K562 (cell line): ENCODE measurements around the gene PAAF1. TPM values are rescaled to one million over a fixed set of nuclear protein-coding genes. Genes with fewer than 3 reads are reported as not detected.

Experiments used
- polyA plus RNA-seq, 8 experiments: library from polyadenylated mRNA; depleted of rRNA in 4 of 8; stranded (reverse) in 5 of 8; unstranded in 3 of 8; fragments of >200 nt; fragmentation: Nextera tagmentation in 2 of 8; fragmentation: Illumina TruSeq in 1 of 8; extraction: Ambion mirVana in 2 of 8; extraction: Trizol in 1 of 8; gene quantifications; 2 replicates each; pipeline versions ENCODE4 v1.2.1 to v1.2.3, GENCODE V29; 2011 to 2014; ENCODE audit warnings: inconsistent platforms in 1 of 8, missing spikeins in 1 of 8
- total RNA-seq, 7 experiments: library from RNA; depleted of rRNA in 6 of 7; stranded (reverse); fragments of >200 nt in 6 of 7; fragmentation: Illumina TruSeq in 2 of 7; extraction: Trizol in 2 of 7; gene quantifications; 2 replicates each; pipeline versions ENCODE4 v1.2.1 to v1.2.3, GENCODE V29; 2011 to 2021; ENCODE audit warnings: low replicate concordance in 1 of 7

PAAF1 gene
- total and polyA plus RNA-seq, 9 of the 15 experiments (the other 6 are each of a cell fraction or from before 2014, with no cell fraction given) = 13.5 to 78.6 (median 23.3) TPM

Other genes with a start within 250 kb of the PAAF1 start
- gene PLEKHB1, start 230.4 kb upstream of the PAAF1 start, total RNA-seq (2014; rRNA removed) = 0.61 TPM in 1 of 2 replicates, not detected in the other
- 0.10 and 0.25 TPM in 2 replicates for gene PLEKHB1, start 230.4 kb upstream of the PAAF1 start, total RNA-seq (2014; rRNA removed; fragmentation: Illumina TruSeq; extraction: Trizol)
- gene PLEKHB1, start 230.4 kb upstream of the PAAF1 start, total RNA-seq (2015; rRNA removed; fragmentation: Illumina TruSeq; extraction: Trizol) = 0.07 TPM in 1 of 2 replicates, not detected in the other
- gene PLEKHB1, start 230.4 kb upstream of the PAAF1 start, total RNA-seq (2021) = 0.27 and 0.62 TPM in 2 replicates
- gene PLEKHB1, start 230.4 kb upstream of the PAAF1 start, polyA plus RNA-seq (2011; rRNA removed) = 0.08 and 0.52 TPM in 2 replicates
- 0.10 and 0.12 TPM in 2 replicates for gene PLEKHB1, start 230.4 kb upstream of the PAAF1 start, polyA plus RNA-seq (2014; fragmentation: Illumina TruSeq; extraction: Trizol)
- under 1 TPM; 0.13 to 0.17 TPM for gene PLEKHB1, start 230.4 kb upstream of the PAAF1 start, polyA plus RNA-seq (2014; fragmentation: Nextera tagmentation; extraction: Ambion mirVana)
- 0.49 TPM in 1 of 2 replicates, not detected in the other for gene PLEKHB1, start 230.4 kb upstream of the PAAF1 start, polyA plus RNA-seq (2014; rRNA removed)
- gene RAB6A, start 115.9 kb upstream of the PAAF1 start, total RNA-seq (2014; rRNA removed) = 30.0 and 35.8 TPM in 2 replicates
- gene RAB6A, start 115.9 kb upstream of the PAAF1 start, total RNA-seq (2014; rRNA removed; fragmentation: Illumina TruSeq; extraction: Trizol) = 45.4 and 53.5 TPM in 2 replicates
- gene RAB6A, start 115.9 kb upstream of the PAAF1 start, total RNA-seq (2015; rRNA removed; fragmentation: Illumina TruSeq; extraction: Trizol) = 39.6 and 45.7 TPM in 2 replicates
- gene RAB6A, start 115.9 kb upstream of the PAAF1 start, total RNA-seq (2021) = 70.8 and 77.2 TPM in 2 replicates
- gene RAB6A, start 115.9 kb upstream of the PAAF1 start, polyA plus RNA-seq (2011; rRNA removed) = 74.7 and 95.3 TPM in 2 replicates
- 60.2 and 67.9 TPM in 2 replicates for gene RAB6A, start 115.9 kb upstream of the PAAF1 start, polyA plus RNA-seq (2014; fragmentation: Illumina TruSeq; extraction: Trizol)
- gene RAB6A, start 115.9 kb upstream of the PAAF1 start, polyA plus RNA-seq (2014; fragmentation: Nextera tagmentation; extraction: Ambion mirVana) = 10 to 100 TPM; 14.0 to 15.7 TPM
- gene RAB6A, start 115.9 kb upstream of the PAAF1 start, polyA plus RNA-seq (2014; rRNA removed) = 33.6 and 41.4 TPM in 2 replicates
- gene MRPL48, start 89.1 kb upstream of the PAAF1 start, total RNA-seq (2014; rRNA removed) = 87.2 and 98.6 TPM in 2 replicates
- gene MRPL48, start 89.1 kb upstream of the PAAF1 start, total RNA-seq (2014; rRNA removed; fragmentation: Illumina TruSeq; extraction: Trizol) = 102 and 104 TPM in 2 replicates
- gene MRPL48, start 89.1 kb upstream of the PAAF1 start, total RNA-seq (2015; rRNA removed; fragmentation: Illumina TruSeq; extraction: Trizol) = 102 and 118 TPM in 2 replicates
- gene MRPL48, start 89.1 kb upstream of the PAAF1 start, total RNA-seq (2021) = 66.0 and 81.9 TPM in 2 replicates
- gene MRPL48, start 89.1 kb upstream of the PAAF1 start, polyA plus RNA-seq (2011; rRNA removed) = 126 and 130 TPM in 2 replicates
- 68.5 and 75.0 TPM in 2 replicates for gene MRPL48, start 89.1 kb upstream of the PAAF1 start, polyA plus RNA-seq (2014; fragmentation: Illumina TruSeq; extraction: Trizol)
- gene MRPL48, start 89.1 kb upstream of the PAAF1 start, polyA plus RNA-seq (2014; fragmentation: Nextera tagmentation; extraction: Ambion mirVana) = 100 to 1,000 TPM; 216 to 237 TPM
- gene MRPL48, start 89.1 kb upstream of the PAAF1 start, polyA plus RNA-seq (2014; rRNA removed) = 67.2 and 79.2 TPM in 2 replicates
- gene COA4, start 153 bp upstream of the PAAF1 start, total RNA-seq (2014; rRNA removed) = 255 and 270 TPM in 2 replicates
- 116 and 124 TPM in 2 replicates for gene COA4, start 153 bp upstream of the PAAF1 start, total RNA-seq (2014; rRNA removed; fragmentation: Illumina TruSeq; extraction: Trizol)
- gene COA4, start 153 bp upstream of the PAAF1 start, total RNA-seq (2015; rRNA removed; fragmentation: Illumina TruSeq; extraction: Trizol) = 145 and 156 TPM in 2 replicates
- gene COA4, start 153 bp upstream of the PAAF1 start, total RNA-seq (2021) = 128 and 131 TPM in 2 replicates
- gene COA4, start 153 bp upstream of the PAAF1 start, polyA plus RNA-seq (2011; rRNA removed) = 119 and 131 TPM in 2 replicates
- gene COA4, start 153 bp upstream of the PAAF1 start, polyA plus RNA-seq (2014; fragmentation: Illumina TruSeq; extraction: Trizol) = 161 and 208 TPM in 2 replicates
- gene COA4, start 153 bp upstream of the PAAF1 start, polyA plus RNA-seq (2014; fragmentation: Nextera tagmentation; extraction: Ambion mirVana) = 100 to 1,000 TPM; 108 to 152 TPM
- 226 and 257 TPM in 2 replicates for gene COA4, start 153 bp upstream of the PAAF1 start, polyA plus RNA-seq (2014; rRNA removed)
- not detected in 2 replicates for gene DNAJB13, start 74.0 kb downstream of the PAAF1 start, total RNA-seq (2014; rRNA removed)
- gene DNAJB13, start 74.0 kb downstream of the PAAF1 start, total RNA-seq (2014; rRNA removed; fragmentation: Illumina TruSeq; extraction: Trizol) = not detected in 2 replicates
- not detected in 2 replicates for gene DNAJB13, start 74.0 kb downstream of the PAAF1 start, total RNA-seq (2015; rRNA removed; fragmentation: Illumina TruSeq; extraction: Trizol)
- not detected in 2 replicates for gene DNAJB13, start 74.0 kb downstream of the PAAF1 start, total RNA-seq (2021)
- gene DNAJB13, start 74.0 kb downstream of the PAAF1 start, polyA plus RNA-seq (2011; rRNA removed) = 0.14 and 0.46 TPM in 2 replicates
- not detected in 2 replicates for gene DNAJB13, start 74.0 kb downstream of the PAAF1 start, polyA plus RNA-seq (2014; fragmentation: Illumina TruSeq; extraction: Trizol)
- gene DNAJB13, start 74.0 kb downstream of the PAAF1 start, polyA plus RNA-seq (2014; fragmentation: Nextera tagmentation; extraction: Ambion mirVana) = not detected
- 0.04 TPM in 1 of 2 replicates, not detected in the other for gene DNAJB13, start 74.0 kb downstream of the PAAF1 start, polyA plus RNA-seq (2014; rRNA removed)
- gene UCP2, start 105.8 kb downstream of the PAAF1 start, total RNA-seq (2014; rRNA removed) = 21.5 and 29.2 TPM in 2 replicates
- gene UCP2, start 105.8 kb downstream of the PAAF1 start, total RNA-seq (2014; rRNA removed; fragmentation: Illumina TruSeq; extraction: Trizol) = 19.6 and 24.1 TPM in 2 replicates
- 19.2 and 25.9 TPM in 2 replicates for gene UCP2, start 105.8 kb downstream of the PAAF1 start, total RNA-seq (2015; rRNA removed; fragmentation: Illumina TruSeq; extraction: Trizol)
- gene UCP2, start 105.8 kb downstream of the PAAF1 start, total RNA-seq (2021) = 141 and 152 TPM in 2 replicates
- 45.6 and 59.3 TPM in 2 replicates for gene UCP2, start 105.8 kb downstream of the PAAF1 start, polyA plus RNA-seq (2011; rRNA removed)
- 147 and 173 TPM in 2 replicates for gene UCP2, start 105.8 kb downstream of the PAAF1 start, polyA plus RNA-seq (2014; fragmentation: Illumina TruSeq; extraction: Trizol)
- 100 to 1,000 TPM in 1 of 2 experiments, 10 to 100 TPM in 1; 95.7 to 216 TPM for gene UCP2, start 105.8 kb downstream of the PAAF1 start, polyA plus RNA-seq (2014; fragmentation: Nextera tagmentation; extraction: Ambion mirVana)
- 84.5 and 87.9 TPM in 2 replicates for gene UCP2, start 105.8 kb downstream of the PAAF1 start, polyA plus RNA-seq (2014; rRNA removed)
- 0.05 and 0.94 TPM in 2 replicates for gene UCP3, start 132.1 kb downstream of the PAAF1 start, total RNA-seq (2014; rRNA removed)
- gene UCP3, start 132.1 kb downstream of the PAAF1 start, total RNA-seq (2014; rRNA removed; fragmentation: Illumina TruSeq; extraction: Trizol) = 0.25 and 0.29 TPM in 2 replicates
- 0.41 and 0.65 TPM in 2 replicates for gene UCP3, start 132.1 kb downstream of the PAAF1 start, total RNA-seq (2015; rRNA removed; fragmentation: Illumina TruSeq; extraction: Trizol)
- 0.18 and 0.53 TPM in 2 replicates for gene UCP3, start 132.1 kb downstream of the PAAF1 start, total RNA-seq (2021)
- gene UCP3, start 132.1 kb downstream of the PAAF1 start, polyA plus RNA-seq (2011; rRNA removed) = 0.15 and 0.26 TPM in 2 replicates
- gene UCP3, start 132.1 kb downstream of the PAAF1 start, polyA plus RNA-seq (2014; fragmentation: Illumina TruSeq; extraction: Trizol) = 0.43 and 0.53 TPM in 2 replicates
- gene UCP3, start 132.1 kb downstream of the PAAF1 start, polyA plus RNA-seq (2014; fragmentation: Nextera tagmentation; extraction: Ambion mirVana) = not detected
- 0.04 and 0.21 TPM in 2 replicates for gene UCP3, start 132.1 kb downstream of the PAAF1 start, polyA plus RNA-seq (2014; rRNA removed)